Fibroblast of the aortic adventitia (primary cell): Measurements from ENCODE around the gene DNMT1. TPM values are rescaled to one million over a fixed set of nuclear protein-coding genes. Genes with fewer than 3 reads are reported as not detected.
A peak's percentile ranks its signal among the peaks of the same experiment; 100 is the strongest.

Experiments used
- DNase-seq: peaks from one replicate; pipeline ENCODE4 v3.0.0-alpha.2; 2010; ENCODE audit warnings: low read depth
- H3K4me3 ChIP-seq: 2 replicates; pipeline ENCODE4 v1.5.1; 2011; ENCODE audit warnings: low read depth, mild to moderate bottlenecking, control low read depth, low read length, moderate library complexity
- total RNA-seq: library from RNA; depleted of rRNA; stranded (reverse); fragments of >200 nt; gene quantifications from 2 replicates; pipeline ENCODE4 v1.2.3, GENCODE V29; 2012; ENCODE audit warnings: low replicate concordance
- TF ChIP-seq, protein P1 (sequence below): IDR thresholded peaks from 2 replicates; pipeline ENCODE4 v1.5.1; 2011; ENCODE audit warnings: mild to moderate bottlenecking, low read length, control low read depth, inconsistent platforms; ENCODE audit not compliant: insufficient read depth

The DNMT1 gene
- total RNA-seq, 1 donor = 116 TPM

DNA sequence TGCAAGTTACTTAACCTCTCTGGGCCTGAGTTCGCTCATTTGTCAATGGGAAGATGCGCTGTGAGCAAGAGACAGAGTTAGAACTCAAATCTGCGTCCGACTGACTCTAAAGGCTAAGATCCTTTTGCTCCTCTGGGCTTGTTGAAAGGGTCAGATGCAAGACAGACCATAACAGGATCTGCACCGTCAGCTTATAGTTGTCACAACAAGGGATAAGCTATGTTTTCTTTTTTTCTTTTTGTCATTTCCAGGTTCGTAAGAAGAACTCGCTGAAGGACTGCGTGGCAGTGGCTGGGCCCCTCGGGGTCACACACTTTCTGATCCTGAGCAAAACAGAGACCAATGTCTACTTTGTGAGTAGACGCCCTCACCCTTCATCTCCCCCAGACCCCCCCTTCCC lies 87.5 kb downstream of the DNMT1 start:
- TF ChIP-seq, protein P1, sequence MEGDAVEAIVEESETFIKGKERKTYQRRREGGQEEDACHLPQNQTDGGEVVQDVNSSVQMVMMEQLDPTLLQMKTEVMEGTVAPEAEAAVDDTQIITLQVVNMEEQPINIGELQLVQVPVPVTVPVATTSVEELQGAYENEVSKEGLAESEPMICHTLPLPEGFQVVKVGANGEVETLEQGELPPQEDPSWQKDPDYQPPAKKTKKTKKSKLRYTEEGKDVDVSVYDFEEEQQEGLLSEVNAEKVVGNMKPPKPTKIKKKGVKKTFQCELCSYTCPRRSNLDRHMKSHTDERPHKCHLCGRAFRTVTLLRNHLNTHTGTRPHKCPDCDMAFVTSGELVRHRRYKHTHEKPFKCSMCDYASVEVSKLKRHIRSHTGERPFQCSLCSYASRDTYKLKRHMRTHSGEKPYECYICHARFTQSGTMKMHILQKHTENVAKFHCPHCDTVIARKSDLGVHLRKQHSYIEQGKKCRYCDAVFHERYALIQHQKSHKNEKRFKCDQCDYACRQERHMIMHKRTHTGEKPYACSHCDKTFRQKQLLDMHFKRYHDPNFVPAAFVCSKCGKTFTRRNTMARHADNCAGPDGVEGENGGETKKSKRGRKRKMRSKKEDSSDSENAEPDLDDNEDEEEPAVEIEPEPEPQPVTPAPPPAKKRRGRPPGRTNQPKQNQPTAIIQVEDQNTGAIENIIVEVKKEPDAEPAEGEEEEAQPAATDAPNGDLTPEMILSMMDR = no peak
- no peak for DNase-seq
- H3K4me3 ChIP-seq = peak overlapping the region; percentile 91

DNA sequence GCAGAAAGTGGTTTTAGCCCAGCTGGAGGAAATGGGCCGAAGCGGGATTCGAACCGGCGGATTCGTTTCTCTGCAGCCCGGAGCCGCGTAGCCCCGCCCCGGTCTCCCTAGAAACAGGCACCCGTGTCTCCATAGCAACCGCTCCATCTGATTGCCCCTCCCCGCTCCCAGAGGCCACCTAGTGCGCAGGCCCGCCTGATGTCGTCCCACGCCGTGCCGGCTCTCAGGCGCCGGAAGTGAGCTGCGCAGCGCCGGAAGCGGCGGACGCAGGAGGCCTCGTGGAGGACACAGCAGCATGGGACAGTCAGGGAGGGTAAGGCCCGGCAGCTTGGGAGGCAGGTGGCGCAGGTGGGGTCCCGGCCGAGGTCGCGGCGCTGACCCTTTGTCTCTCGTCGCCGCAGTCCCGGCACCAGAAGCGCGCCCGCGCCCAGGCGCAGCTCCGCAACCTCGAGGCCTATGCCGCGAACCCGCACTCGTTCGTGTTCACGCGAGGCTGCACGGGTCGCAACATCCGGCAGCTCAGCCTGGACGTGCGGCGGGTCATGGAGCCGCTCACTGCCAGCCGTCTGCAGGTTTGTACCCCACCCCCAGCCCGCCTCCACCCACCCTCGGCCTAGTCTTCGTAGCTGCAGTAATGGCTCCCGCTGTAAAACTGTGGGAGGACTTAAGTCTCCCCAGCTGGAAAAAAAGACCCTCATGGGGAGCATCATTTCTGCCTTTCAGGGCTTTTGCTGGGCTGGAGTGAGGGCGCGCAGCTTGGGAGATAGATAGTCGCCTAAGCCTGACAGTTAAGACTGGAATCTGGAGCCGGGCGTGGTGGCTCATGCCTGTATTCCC lies 88.4 kb downstream of the DNMT1 start, which contains the start of gene PPAN:
TSS of gene PPAN (plus strand) at position 263 of the 837 bp plus-strand sequence. CDS start at position 296, 33 bp downstream.
- H3K4me3 ChIP-seq = peak within 1 kb of the TSS; percentile 91
- DNase-seq = peak; percentile 98
- TF ChIP-seq, protein P1 = no peak

DNA sequence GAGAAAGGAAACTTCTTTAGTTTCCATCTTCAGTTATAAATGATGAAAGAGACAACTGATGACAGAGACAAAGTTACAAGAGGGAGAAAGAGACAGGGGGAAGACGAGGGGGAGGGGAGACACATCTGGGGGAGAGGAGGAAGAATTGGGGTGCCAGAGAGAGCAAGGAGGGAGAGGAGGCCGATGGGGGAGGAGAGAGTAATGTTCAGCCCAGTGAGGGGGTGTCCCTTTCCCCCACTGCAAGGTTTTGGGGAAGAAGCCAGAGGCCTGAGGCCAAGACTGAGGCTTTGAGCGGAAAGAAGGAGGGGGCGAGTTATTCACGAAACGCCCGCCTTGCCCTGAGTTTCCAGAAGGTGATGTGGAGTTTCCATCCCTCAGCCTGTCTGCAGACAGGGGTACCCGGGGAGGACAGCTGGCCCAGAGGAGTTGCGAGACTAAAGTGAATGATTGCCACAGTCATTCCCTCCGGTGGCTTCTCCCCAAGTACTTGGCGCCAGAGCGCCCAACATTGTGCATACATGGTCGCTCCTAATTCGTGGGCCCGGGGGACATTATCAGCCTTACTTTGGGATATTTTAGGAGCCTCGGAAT lies 89.1 kb downstream of the DNMT1 start:
- H3K4me3 ChIP-seq = peak overlapping the region; percentile 46
- DNase-seq = no peak
- TF ChIP-seq, protein P1 = no peak

DNA sequence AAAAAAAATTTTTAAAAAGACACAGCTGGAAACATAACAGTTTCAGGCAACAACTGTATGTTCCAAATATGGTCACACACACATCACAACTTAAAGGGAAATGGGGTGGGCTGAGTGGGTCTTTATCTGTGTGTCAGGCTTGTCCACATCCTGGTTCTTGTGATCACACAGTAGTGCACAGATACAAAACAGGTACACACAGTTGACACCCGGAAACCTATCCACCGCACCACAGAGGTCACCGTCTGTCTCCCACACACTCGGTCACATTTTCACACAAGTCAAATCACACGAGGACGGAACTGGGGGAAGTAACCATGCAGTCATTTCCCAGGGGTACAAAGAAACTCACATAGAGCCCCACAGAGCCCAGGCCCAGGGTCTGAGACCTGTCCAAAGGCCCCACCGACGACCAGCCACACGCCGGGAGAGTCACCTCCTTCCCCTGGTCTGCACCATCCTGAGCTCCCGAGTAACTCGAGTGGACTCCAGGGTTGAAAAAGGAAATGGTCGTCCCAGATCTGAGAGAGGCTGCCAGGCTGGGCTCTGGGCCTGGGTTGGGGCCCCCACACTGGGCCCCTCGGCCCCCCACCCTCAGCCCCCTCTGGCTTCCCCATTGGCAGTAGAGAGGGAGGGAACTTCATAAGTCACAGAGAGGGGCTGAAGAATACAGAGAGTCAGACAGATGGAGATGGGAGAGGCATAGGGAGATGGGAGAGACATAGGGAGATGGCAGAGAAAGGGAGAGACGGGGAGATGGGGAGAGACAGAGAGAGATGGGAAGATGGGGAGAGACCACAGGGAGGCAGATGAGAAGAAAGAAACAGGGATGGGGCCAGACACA lies 89.9 kb downstream of the DNMT1 start:
- no peak overlapping the region for H3K4me3 ChIP-seq
- TF ChIP-seq, protein P1 = no peak
- DNase-seq = no peak

DNA sequence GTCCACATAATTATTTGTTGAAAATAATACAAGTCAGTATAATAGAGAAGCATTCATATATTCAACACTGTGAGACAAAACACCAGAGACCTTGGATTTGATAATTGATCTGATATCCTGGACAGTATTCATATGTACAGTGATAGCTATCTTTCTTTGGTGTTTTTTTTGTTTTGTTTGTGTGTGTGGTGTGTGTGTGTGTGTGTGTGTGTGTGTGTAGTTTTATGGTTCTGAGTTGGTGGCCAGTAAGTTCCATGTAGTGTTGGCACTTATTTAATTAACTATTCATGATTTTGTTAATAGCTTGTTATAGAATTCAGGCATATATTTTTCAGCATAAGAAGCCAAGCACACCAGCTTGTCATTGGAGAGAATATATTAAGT lies 90.6 kb downstream of the DNMT1 start:
- no peak for DNase-seq
- TF ChIP-seq, protein P1 = no peak

DNA sequence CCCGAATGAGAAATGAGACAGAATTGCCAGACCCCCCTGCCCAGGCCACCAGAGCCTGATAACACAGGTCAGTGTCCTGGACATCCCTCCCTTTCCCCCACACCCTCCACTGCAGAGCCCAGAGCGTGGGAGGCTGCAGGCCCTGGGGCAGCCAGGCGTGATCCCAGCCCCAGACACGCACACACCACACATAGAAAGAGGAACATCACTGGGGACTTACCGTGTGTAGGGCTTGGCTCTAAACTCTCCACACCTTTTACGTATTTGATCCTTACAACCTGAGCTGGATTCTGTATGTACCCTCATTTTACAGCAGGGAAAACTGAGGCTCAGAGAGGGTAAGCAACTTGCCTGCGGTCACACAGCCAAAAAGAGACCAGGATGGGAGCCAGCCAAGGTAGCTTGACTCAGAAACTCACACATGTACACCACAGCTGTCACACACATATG lies 91.9 kb downstream of the DNMT1 start:
- no peak overlapping the region for H3K4me3 ChIP-seq
- TF ChIP-seq, protein P1 = no peak
- no peak for DNase-seq

More for the DNA sequence above, 90.6 kb downstream of the DNMT1 start:
- H3K4me3 ChIP-seq = no peak overlapping the region
